ENCODE data around the gene SLC4A7.

The SLC4A7 gene

DNA sequence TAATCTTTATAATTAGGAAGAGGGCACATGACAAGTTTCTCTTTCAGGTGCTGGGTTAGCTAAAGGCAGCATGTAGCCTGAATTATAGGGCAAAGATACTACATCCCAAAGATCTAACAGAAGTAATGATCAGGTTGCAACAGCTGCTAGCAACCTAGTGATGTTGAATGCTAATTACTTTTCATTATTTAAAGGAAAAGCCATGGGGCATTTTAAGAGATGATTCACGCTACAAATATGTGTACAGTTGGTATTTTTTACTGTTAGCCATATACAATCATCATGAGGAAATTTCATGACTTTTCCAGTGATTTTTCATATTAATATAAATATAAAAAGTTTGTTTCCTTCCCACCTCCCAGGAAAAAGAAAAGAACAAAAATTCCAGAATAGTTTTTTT lies 158.0 kb downstream of the SLC4A7 start:
- DNase-seq: no peak

DNA sequence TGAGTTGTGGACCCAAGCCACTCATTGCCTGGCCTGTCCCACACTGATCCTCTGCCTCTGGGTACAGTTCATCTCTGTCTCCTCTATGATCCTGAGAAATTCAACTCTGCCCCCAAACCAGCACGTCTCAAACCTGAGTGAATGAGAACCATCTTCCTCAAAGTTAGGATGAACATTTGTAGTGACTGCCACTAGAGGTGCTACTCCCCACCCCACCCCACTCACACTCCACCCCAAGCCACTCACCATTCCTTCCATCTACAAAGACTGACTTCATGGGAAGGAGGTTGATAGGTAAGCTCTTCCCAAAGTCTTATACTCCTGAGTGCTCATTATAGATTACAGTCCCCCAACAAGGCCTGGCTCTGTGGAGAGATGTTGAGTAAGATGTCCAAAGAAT lies 158.8 kb downstream of the SLC4A7 start:
- no peak for DNase-seq

DNA sequence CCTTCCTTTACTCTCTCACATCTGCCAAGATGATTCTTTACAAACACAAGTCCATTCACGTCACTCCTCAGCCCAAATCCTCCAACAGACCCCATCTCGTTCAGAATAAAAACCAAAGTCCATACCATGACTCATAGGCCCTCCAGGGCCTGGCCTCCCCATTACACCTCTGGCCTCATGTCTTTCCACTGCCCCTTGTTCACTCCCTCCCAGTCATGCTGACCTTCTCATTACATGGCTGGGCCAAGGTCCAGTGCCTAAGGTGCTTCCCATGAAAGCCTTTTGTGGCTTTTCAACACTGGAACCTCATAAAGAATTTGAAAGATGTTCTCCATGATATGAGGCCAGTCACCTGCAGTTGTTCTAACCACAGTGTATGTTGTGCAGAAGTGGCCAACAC lies 159.5 kb downstream of the SLC4A7 start:
- DNase-seq: no peak

DNA sequence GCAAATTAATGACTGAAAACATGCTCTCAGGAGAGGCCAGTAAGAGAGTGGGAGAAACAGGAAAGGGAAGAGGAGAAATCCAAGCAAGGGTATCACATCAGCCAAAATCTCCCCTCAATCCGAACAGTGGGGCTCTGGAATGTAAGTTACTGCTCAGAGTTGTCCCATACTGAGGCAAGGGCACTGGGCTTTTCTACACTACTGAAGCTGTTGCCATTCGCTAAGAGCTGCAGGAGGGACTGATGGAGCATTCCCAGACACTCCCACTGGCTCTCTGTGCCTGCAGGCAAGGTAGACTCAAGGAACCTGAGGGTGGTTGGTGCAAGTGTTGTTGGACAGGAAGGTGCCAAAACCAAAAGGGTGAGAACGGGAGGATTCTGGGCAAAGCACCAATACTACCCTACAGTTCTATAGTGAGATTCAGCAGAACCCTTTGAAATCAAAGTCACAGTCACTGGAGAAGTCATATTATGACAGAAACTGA lies 161.1 kb downstream of the SLC4A7 start:
- DNase-seq: no peak

All from amygdala (tissue), 56 donors.